OCI-LY1 (cell line): ENCODE data around the gene ATXN1.
"Not testable (repeated sequence)": the region's sequence is repeated elsewhere in the genome, so short reads cannot be mapped to it uniquely, and the experiment has no call there.

Source experiments
- H2AFZ ChIP-seq: fragments of 200-600 bp; sonication (generic), shearing (Covaris generic); 2 replicates; pipeline ENCODE4 v1.6.0; 2014; ENCODE audit warnings: antibody characterized with exemption, mild to moderate bottlenecking, low read length
- H3F3A ChIP-seq: fragments of 200-600 bp; sonication (generic), shearing (Covaris generic); 2 replicates; pipeline ENCODE4 v1.6.0; 2014; ENCODE audit warnings: mild to moderate bottlenecking, antibody characterized with exemption, low read length, moderate library complexity; ENCODE audit not compliant: insufficient read depth
- H3K27ac ChIP-seq: fragments of 200-600 bp; sonication (generic); 2 replicates; pipeline ENCODE4 v1.5.1; 2014; ENCODE audit warnings: low read length, mixed run types, mild to moderate bottlenecking, low read depth; ENCODE audit not compliant: poor library complexity, severe bottlenecking
- H3K27me3 ChIP-seq: fragments of 200-600 bp; sonication (generic); 2 replicates; pipeline ENCODE4 v1.6.0; 2014; ENCODE audit warnings: antibody characterized with exemption, mild to moderate bottlenecking, low read length, moderate library complexity; ENCODE audit not compliant: insufficient read depth
- H3K36me3 ChIP-seq: fragments of 200-600 bp; sonication (generic); 2 replicates; pipeline ENCODE4 v1.6.1; 2014; ENCODE audit warnings: mild to moderate bottlenecking, antibody characterized with exemption, low read length, moderate library complexity, mixed read lengths; ENCODE audit not compliant: insufficient read depth
- H3K4me1 ChIP-seq: fragments of 200-600 bp; sonication (generic); 2 replicates; pipeline ENCODE4 v1.5.1; 2014; ENCODE audit warnings: mild to moderate bottlenecking, low read length, moderate library complexity; ENCODE audit not compliant: insufficient read depth, severe bottlenecking
- H3K4me2 ChIP-seq: fragments of 200-600 bp; sonication (generic), shearing (Covaris generic); 2 replicates; pipeline ENCODE4 v1.6.1; 2014; ENCODE audit warnings: low read length
- H3K4me3 ChIP-seq: fragments of 200-600 bp; sonication (generic); 2 replicates; pipeline ENCODE4 v1.5.1; 2014; ENCODE audit warnings: low read length, low read depth, mild to moderate bottlenecking, mixed read lengths; ENCODE audit not compliant: poor library complexity, severe bottlenecking
- H3K79me2 ChIP-seq: fragments of 200-600 bp; shearing (Covaris generic); 2 replicates; pipeline ENCODE4 v1.6.1; 2016; ENCODE audit warnings: mixed run types, low read length, mixed read lengths; ENCODE audit not compliant: insufficient read depth
- H3K9ac ChIP-seq: fragments of 200-600 bp; sonication (generic), shearing (Covaris generic); 2 replicates; pipeline ENCODE4 v1.6.1; 2014; ENCODE audit warnings: mild to moderate bottlenecking, low read length, mixed read lengths
- H3K9me2 ChIP-seq: fragments of 200-600 bp; sonication (generic), shearing (Covaris generic); 2 replicates; pipeline ENCODE4 v1.6.1; 2014; ENCODE audit warnings: low read depth, mild to moderate bottlenecking, low read length, mixed read lengths
- H3K9me3 ChIP-seq: fragments of 200-600 bp; shearing (Covaris generic); 2 replicates; pipeline ENCODE4 v1.6.1; 2014; ENCODE audit warnings: low read length, mixed read lengths
- H4K20me1 ChIP-seq: fragments of 200-600 bp; sonication (generic), shearing (Covaris generic); 2 replicates; pipeline ENCODE4 v1.6.0; 2016; ENCODE audit warnings: mild to moderate bottlenecking, low read length; ENCODE audit not compliant: insufficient read depth
- EZH2 ChIP-seq: fragments of 200-600 bp; sonication (generic), shearing (Covaris generic); IDR thresholded peaks from 2 replicates; pipeline ENCODE4 v1.8.0; 2017; ENCODE audit warnings: borderline replicate concordance, mixed run types, mild to moderate bottlenecking, antibody characterized with exemption, low read length, moderate library complexity, mixed read lengths
- TF ChIP-seq, protein P1 (sequence below): fragments of 200-600 bp; sonication (generic), shearing (Covaris generic); IDR thresholded peaks from 2 replicates; pipeline ENCODE4 v1.5.1; 2017; ENCODE audit warnings: mild to moderate bottlenecking, antibody characterized with exemption, low read length, moderate library complexity, mixed read lengths

Gene ATXN1

DNA sequence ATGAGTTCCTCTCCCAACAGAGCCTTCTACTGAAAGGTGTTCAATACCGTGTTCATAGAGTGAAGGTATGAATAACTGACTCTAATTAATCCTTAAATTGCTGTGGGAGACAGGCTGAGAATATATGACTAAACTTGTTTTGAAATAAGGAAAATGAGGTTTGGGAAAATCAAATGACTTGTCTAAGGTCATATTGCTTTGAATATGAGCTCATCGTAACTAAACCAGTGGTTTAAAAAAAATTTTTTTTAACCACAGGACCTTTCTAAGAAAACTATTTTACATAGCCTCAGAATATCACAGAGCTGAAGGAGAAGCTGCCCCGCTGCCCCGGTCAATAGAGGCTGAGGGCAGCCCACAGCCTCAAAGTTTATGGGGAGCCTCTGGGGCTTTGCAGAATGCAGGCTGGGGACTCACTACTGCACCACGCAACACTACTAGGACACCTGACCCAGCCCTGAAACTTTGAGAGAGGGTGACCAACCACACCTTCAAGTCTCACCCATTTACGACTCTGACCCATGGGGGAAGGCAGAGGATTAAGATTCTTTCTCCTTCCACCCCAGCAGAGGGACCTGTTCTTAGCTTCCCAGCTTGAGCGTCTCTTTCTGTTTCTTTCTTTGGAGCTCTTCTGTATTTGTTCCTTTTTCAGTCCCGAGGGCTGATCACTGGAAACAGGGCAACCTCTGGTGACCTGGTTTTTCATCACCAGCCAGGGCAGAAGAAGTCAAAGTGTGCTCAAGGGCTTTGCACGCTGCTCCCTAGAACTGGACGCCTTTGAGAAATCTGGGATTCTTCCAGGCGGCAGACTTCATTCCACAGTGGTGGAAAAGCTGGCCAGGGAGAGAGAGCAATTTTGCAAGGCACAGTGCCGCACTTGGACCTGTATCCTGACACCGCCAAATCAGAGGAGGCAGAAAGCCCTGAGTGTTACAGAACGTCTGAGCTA, 220.2 kb downstream of the ATXN1 start:
- H3K27me3 ChIP-seq = no peaks in the 10 kb centered on the region
- H3K36me3 ChIP-seq = no peaks in the 10 kb centered on the region
- no peak overlapping the region for H3K4me2 ChIP-seq
- H3K79me2 ChIP-seq = no peaks in the 10 kb centered on the region
- no peak overlapping the region for H2AFZ ChIP-seq
- H3K9ac ChIP-seq = no peak overlapping the region
- TF ChIP-seq, protein P1, sequence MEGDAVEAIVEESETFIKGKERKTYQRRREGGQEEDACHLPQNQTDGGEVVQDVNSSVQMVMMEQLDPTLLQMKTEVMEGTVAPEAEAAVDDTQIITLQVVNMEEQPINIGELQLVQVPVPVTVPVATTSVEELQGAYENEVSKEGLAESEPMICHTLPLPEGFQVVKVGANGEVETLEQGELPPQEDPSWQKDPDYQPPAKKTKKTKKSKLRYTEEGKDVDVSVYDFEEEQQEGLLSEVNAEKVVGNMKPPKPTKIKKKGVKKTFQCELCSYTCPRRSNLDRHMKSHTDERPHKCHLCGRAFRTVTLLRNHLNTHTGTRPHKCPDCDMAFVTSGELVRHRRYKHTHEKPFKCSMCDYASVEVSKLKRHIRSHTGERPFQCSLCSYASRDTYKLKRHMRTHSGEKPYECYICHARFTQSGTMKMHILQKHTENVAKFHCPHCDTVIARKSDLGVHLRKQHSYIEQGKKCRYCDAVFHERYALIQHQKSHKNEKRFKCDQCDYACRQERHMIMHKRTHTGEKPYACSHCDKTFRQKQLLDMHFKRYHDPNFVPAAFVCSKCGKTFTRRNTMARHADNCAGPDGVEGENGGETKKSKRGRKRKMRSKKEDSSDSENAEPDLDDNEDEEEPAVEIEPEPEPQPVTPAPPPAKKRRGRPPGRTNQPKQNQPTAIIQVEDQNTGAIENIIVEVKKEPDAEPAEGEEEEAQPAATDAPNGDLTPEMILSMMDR = no peak
- no peak for TF ChIP-seq EZH2
- H4K20me1 ChIP-seq = no peaks in the 10 kb centered on the region
- H3K9me2 ChIP-seq = no peaks in the 10 kb centered on the region
- H3K9me3 ChIP-seq = no peaks in the 10 kb centered on the region
- no peaks in the 10 kb centered on the region for H3F3A ChIP-seq
- no peak overlapping the region for H3K27ac ChIP-seq
- H3K4me1 ChIP-seq = no peaks in the 10 kb centered on the region
- H3K4me3 ChIP-seq = no peak overlapping the region

- H3K27me3 ChIP-seq, H4K20me1 ChIP-seq, H3K4me1 ChIP-seq, H3K36me3 ChIP-seq, H2AFZ ChIP-seq, H3K4me2 ChIP-seq, H3F3A ChIP-seq, H3K79me2 ChIP-seq, H3K4me3 ChIP-seq, H3K9me2 ChIP-seq, H3K9ac ChIP-seq, H3K9me3 ChIP-seq, H3K27ac ChIP-seq: not testable (repeated sequence)
Observed at GRCh38 chr6:16540383-16540782, 220.9 kb downstream of the ATXN1 start.

- no peaks in the 10 kb centered on the region for H3K9me3 ChIP-seq
- H3K27ac ChIP-seq = no peak overlapping the region
- no peaks in the 10 kb centered on the region for H3K27me3 ChIP-seq
- H2AFZ ChIP-seq = no peak overlapping the region
- no peak overlapping the region for H3K4me2 ChIP-seq
- no peaks in the 10 kb centered on the region for H3K36me3 ChIP-seq
- H3K79me2 ChIP-seq = no peaks in the 10 kb centered on the region
- H3K9ac ChIP-seq = no peak overlapping the region
- no peaks in the 10 kb centered on the region for H3K4me1 ChIP-seq
- H3K9me2 ChIP-seq = no peaks in the 10 kb centered on the region
- H3K4me3 ChIP-seq = no peak overlapping the region
- no peaks in the 10 kb centered on the region for H3F3A ChIP-seq
- no peaks in the 10 kb centered on the region for H4K20me1 ChIP-seq
- no peak for TF ChIP-seq EZH2
- TF ChIP-seq, protein P1 = no peak
Observed at GRCh38 chr6:16539086-16539931, 222.0 kb downstream of the ATXN1 start.
